22Rv1 (cell line): ENCODE measurements around the gene CELF4.

Experiments
- CTCF ChIP-seq: fragments of 450-650 bp; IDR thresholded peaks from 2 replicates; pipeline ENCODE4 v1.5.1; 2017; ENCODE audit warnings: mild to moderate bottlenecking
- ZFX ChIP-seq: fragments of 450-650 bp; IDR thresholded peaks from 2 replicates; pipeline ENCODE4 v1.6.1; 2017; ENCODE audit warnings: antibody characterized with exemption, borderline replicate concordance

GRCh38 chr18:37286801-37287200 is 278.8 kb downstream of the CELF4 start:
- no peak for TF ChIP-seq CTCF
- TF ChIP-seq ZFX = no peak
